Heart right ventricle (tissue), 16 donors: ENCODE measurements around the gene GPM6B. TPM values are rescaled to one million over a fixed set of nuclear protein-coding genes. Genes with fewer than 3 reads are reported as not detected.

Experiments used
- ATAC-seq, 8 donors: fragments of 200-7000 bp; cut with Tn5 transposase; one replicate each; pipeline ENCODE4 v1.9.1; 2020; ENCODE audit warnings: mild to moderate bottlenecking in 8 of 8, moderate library complexity in 8 of 8, moderate number of reproducible peaks in 1 of 8
- DNase-seq, 2 donors: peaks; one replicate each; pipeline ENCODE4 v3.0.0-alpha.2; 2020
- H3K27ac ChIP-seq, 10 donors: fragments of 200-600 bp; sonication (generic) in 2 of 10; one replicate each; pipeline versions ENCODE4 v1.5.0 to v1.8.0; 2020 to 2022; ENCODE audit warnings: mild to moderate bottlenecking in 3 of 10
- H3K27me3 ChIP-seq, 7 donors: fragments of 200-600 bp; one replicate each; pipeline ENCODE4 v1.8.0; 2021 to 2022; ENCODE audit warnings: mild to moderate bottlenecking in 2 of 7
- H3K36me3 ChIP-seq, 9 donors: fragments of 200-600 bp; sonication (generic) in 1 of 9; one replicate each; pipeline versions ENCODE4 v1.5.0 to v1.8.0; 2020 to 2022; ENCODE audit warnings: mild to moderate bottlenecking in 2 of 9
- H3K4me1 ChIP-seq, 9 donors: fragments of 200-600 bp; sonication (generic) in 1 of 9; one replicate each; pipeline versions ENCODE4 v1.5.0 to v1.8.0; 2020 to 2022; ENCODE audit warnings: mild to moderate bottlenecking in 4 of 9
- H3K4me3 ChIP-seq, 10 donors: fragments of 200-600 bp; sonication (generic) in 2 of 10; one replicate each; pipeline versions ENCODE4 v1.5.0 to v1.8.0; 2020 to 2022; ENCODE audit warnings: mild to moderate bottlenecking in 7 of 10, moderate library complexity in 2 of 10
- H3K9me3 ChIP-seq, 11 donors: fragments of 200-600 bp in 10 of 11; sonication (generic) in 2 of 11; one replicate each; pipeline versions ENCODE4 v1.5.0 to v1.8.0; 2013 to 2022; ENCODE audit warnings: mild to moderate bottlenecking in 2 of 11, control low read depth in 1 of 11, moderate library complexity in 1 of 11
- CTCF ChIP-seq, 9 donors: fragments of 200-600 bp; sonication (generic) in 2 of 9; IDR thresholded peaks; one replicate each; pipeline versions ENCODE4 v1.5.0 to v1.8.0; 2021 to 2022; ENCODE audit warnings: antibody characterized with exemption in 9 of 9, mild to moderate bottlenecking in 5 of 9, moderate library complexity in 1 of 9
- WGBS, 2 donors: extraction: QIAGEN DNeasy Blood & Tissue Kit; methylation state at CpG; one replicate each; pipeline ENCODE4 v1.1.7; 2013; ENCODE audit warnings: inconsistent platforms in 1 of 2; 5-methylcytosine and 5-hydroxymethylcytosine counted together
- intact Hi-C, 10 donors: fragments of 100-400 bp; cut with DNase I; formaldehyde crosslinking; loops; one replicate each; pipeline versions ENCODE4 v1.11.1 to v1.14.2; 2022
- polyA plus RNA-seq, 2 donors: library from polyadenylated mRNA; stranded (reverse); fragments of 200-250 nt; gene quantifications; one replicate each; pipeline ENCODE4 v1.2.3, GENCODE V29; 2013
- total RNA-seq, 10 donors: library from RNA; stranded (reverse); fragmentation: NEBNext Ultra II Directional in 3 of 10; extraction: Animal tissue kit (Norgen Biotek cat#: 25700) in 3 of 10; gene quantifications; one replicate each; pipeline versions ENCODE4 v1.2.1 to v1.2.4, GENCODE V29; 2021 to 2023
- donor health status: Arrhythmogenic right ventricular cardiomyopathy.
- donor health status: ischemic (EF 13 %, LVEDD 7.1; RV severe dilation, severe dysfunction).
- donor health status: healthy with polysubstance abuse.
- donor health status: DM: no; HTN: yes; CAD: no.
- donor health status: DM: no; HTN: no; CAD: no.
- donor health status: ischemic (EF 25% LVEDD 6.9; RV normal size, moderate dysfunction).
- donor health status: ischemic (EF 25% LVEDD 5.7; RV mildly dilated, moderate dysfunction).
- donor health status: healthy.
- donor health status: DM: yes; HTN: yes; CAD: no.
- donor health status: Ischemic cardiomyopathy.
- donor health status: ischemic (EF 35%, LVEDD 5.7; RV mildly dilated, moderate dysfunction).
- donor health status: nonischemic (EF 11% LVEDD 7.7; RV severe dilation, severe dysfunction).
- donor health status: DM: yes; HTN: yes; CAD: no.
- donor health status: PGD.
- donor health status: ischemic (EF 29% LVEDD 5.4; RV normal size, mild dysfunction).
- donor health status: nonischemic (EF 23%, LVEDD 6.1; RV moderate dilation, normal function).

Gene GPM6B
- total and polyA plus RNA-seq, 12 donors = 0.94 to 7.8 (median 2.8) TPM

DNA sequence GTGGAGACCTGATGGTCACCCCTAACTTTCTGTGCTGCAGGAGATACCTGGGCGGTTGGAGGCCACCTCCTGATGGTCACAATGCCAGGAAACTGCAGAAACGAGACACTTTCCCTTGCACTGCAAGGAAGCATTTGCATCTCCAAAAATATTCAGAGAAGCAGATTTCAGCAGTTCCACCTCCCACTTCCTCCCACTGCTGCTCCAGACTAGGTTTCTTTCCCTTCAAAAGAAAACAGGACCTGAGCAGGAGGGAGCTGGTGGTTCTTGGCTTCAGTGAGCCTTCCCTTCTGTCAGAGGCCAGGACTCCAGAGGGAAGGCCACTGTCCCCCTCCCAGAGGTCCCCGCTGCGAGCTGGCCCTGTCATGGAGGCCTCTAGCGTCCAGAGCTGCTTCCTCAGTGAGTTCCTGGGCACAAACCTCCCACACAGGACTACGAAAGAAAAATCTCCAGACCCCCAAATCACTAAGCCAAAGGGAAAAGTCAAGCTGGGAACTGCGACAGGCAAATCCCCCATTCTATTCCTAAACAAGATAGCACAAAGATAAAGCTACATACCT is 35.9 kb downstream of the GPM6B start:
- 55 to 60% methylated on average over 7 of the region's 7 CpGs for WGBS, 2 donors
- no peak overlapping the region for H3K4me3 ChIP-seq

GRCh38 chrX:13778916-13779315 is 38.0 kb downstream of the GPM6B start:
- WGBS, 2 donors = 8 to 20% methylated on average over 2 of the region's 2 CpGs
- TF ChIP-seq CTCF (IDR thresholded peaks at IDR 0.05) = no peak
- H3K27ac ChIP-seq = no peak overlapping the region
- no peaks in the 10 kb centered on the region for H3K9me3 ChIP-seq
- intact Hi-C loops = no loop called here
- DNase-seq = peak in 1 of 2 donors; percentile 12
- peak in 2 of 8 donors; percentile 30 to 35 for ATAC-seq
- peaks cover 0 to 3% (median 0%) of the 10 kb centered on the region in 7 donors for H3K27me3 ChIP-seq
- H3K4me1 ChIP-seq = peaks cover 0 to 4% (median 0%) of the 10 kb centered on the region in 9 donors
- H3K4me3 ChIP-seq = no peak overlapping the region
- H3K36me3 ChIP-seq = peaks cover 0 to 27% (median 4%) of the 10 kb centered on the region in 9 donors

More for the DNA sequence above, 35.9 kb downstream of the GPM6B start:
- Histone ChIP-seq H3K36me3 (peaks cover 0 to 7% (median 0%) of the 10 kb centered on the region in 9 donors), H3K27me3 (peaks cover 0 to 9% (median 0%) of the 10 kb centered on the region in 7 donors), H3K9me3 (no peaks in the 10 kb centered on the region), H3K27ac (no peak overlapping the region), H3K4me1 (peaks cover 0 to 4% (median 0%) of the 10 kb centered on the region in 9 donors)
- ATAC-seq (no peak), DNase-seq (no peak)
- intact Hi-C loops = no loop called here
- no peak for TF ChIP-seq CTCF (IDR thresholded peaks at IDR 0.05)

DNA sequence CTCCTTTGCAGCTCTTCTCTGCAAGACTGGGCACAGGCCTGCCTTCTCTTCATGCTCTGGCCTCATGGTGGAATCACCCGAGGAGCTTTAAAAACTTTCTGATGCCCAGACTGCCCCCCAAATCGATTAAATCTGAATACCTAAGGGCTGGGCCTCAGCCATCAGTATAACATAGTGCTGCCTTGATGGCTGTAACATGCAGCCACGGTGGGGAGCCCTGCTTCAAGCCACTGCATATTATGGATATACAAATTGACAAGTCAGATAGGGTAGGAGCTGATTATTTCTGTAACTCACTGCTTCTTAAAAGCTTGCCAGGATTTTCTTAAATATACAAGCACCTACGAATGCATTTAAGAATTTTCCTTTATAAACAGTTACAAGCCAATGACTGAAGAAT is 40.5 kb downstream of the GPM6B start:
- no peak overlapping the region for H3K27ac ChIP-seq
- peaks cover 0 to 4% (median 0%) of the 10 kb centered on the region in 9 donors for H3K4me1 ChIP-seq
- WGBS, 2 donors = 67 to 76% methylated on average over 4 of the region's 4 CpGs
- no peaks in the 10 kb centered on the region for H3K9me3 ChIP-seq
- TF ChIP-seq CTCF (IDR thresholded peaks at IDR 0.05) = no peak
- H3K27me3 ChIP-seq = no peaks in the 10 kb centered on the region
- no peak for ATAC-seq
- intact Hi-C loops = no loop called here
- no peak for DNase-seq
- no peak overlapping the region for H3K4me3 ChIP-seq
- peaks cover 0 to 44% (median 4%) of the 10 kb centered on the region in 9 donors for H3K36me3 ChIP-seq

- H3K27me3 ChIP-seq = no peaks in the 10 kb centered on the region
- 93 to 98% methylated on average over 3 of the region's 3 CpGs for WGBS, 2 donors
- H3K36me3 ChIP-seq = peaks cover 0 to 49% (median 4%) of the 10 kb centered on the region in 9 donors
- intact Hi-C loops = no loop called here
- no peak for TF ChIP-seq CTCF (IDR thresholded peaks at IDR 0.05)
- no peak for DNase-seq
- H3K27ac ChIP-seq = no peak overlapping the region
- H3K9me3 ChIP-seq = no peaks in the 10 kb centered on the region
- H3K4me3 ChIP-seq = no peak overlapping the region
- H3K4me1 ChIP-seq = peaks cover 0 to 2% (median 0%) of the 10 kb centered on the region in 9 donors
- ATAC-seq = no peak
Measured at GRCh38 chrX:13775837-13776236, 41.1 kb downstream of the GPM6B start.
